H1 (cell line): ENCODE data around the gene SAMD14. TPM values are rescaled to one million over a fixed set of nuclear protein-coding genes. Genes with fewer than 3 reads are reported as not detected.

Source experiments
- CTCF ChIA-PET: fragments of 300-600 bp; sonication (Branson Sonifier 250); formaldehyde crosslinking; loops from one replicate; lab custom pipeline; 2021; ENCODE audit not compliant: partially characterized antibody; lab: Charles Lee
- POLR2A ChIA-PET: fragments of 300-600 bp; sonication (Branson Sonifier 250); formaldehyde crosslinking; loops from one replicate; lab custom pipeline; 2021; ENCODE audit warnings: inconsistent platforms; ENCODE audit not compliant: partially characterized antibody; lab: Charles Lee
- DNase-seq, 2 experiments: peaks; one replicate each; pipeline versions ENCODE4 v3.0.0 to v3.0.0-alpha.2; 2010 to 2022; ENCODE audit warnings: low spot score in 2 of 2, low read depth in 1 of 2, mixed read lengths in 1 of 2
- FAIRE-seq: peaks from 2 replicates; lab custom pipeline; 2011; peaks lifted over from hg19 to GRCh38; lab: Jason Lieb, UNC
- H2AFZ ChIP-seq: 2 replicates; pipeline ENCODE4 v1.8.1; 2012; ENCODE audit warnings: low read length, inconsistent platforms
- H2AK5ac ChIP-seq: 2 replicates; pipeline ENCODE4 v1.6.1; 2013; ENCODE audit warnings: low read depth, low read length
- H2BK120ac ChIP-seq: replicated peaks from 2 replicates; pipeline ENCODE3; 2013; ENCODE audit warnings: low read depth, low read length, inconsistent platforms
- H2BK12ac ChIP-seq: 2 replicates; pipeline ENCODE4 v1.6.1; 2013; ENCODE audit warnings: low read depth, low read length
- H2BK15ac ChIP-seq: 2 replicates; pipeline ENCODE4 v1.6.1; 2013; ENCODE audit warnings: low read length
- H2BK20ac ChIP-seq: 2 replicates; pipeline ENCODE4 v1.6.1; 2013; ENCODE audit warnings: low read length
- H2BK5ac ChIP-seq: 2 replicates; pipeline ENCODE4 v1.6.1; 2013; ENCODE audit warnings: low read depth, low read length
- H3K14ac ChIP-seq: 2 replicates; pipeline ENCODE4 v1.6.1; 2013; ENCODE audit warnings: inconsistent platforms; ENCODE audit not compliant: insufficient read length
- H3K18ac ChIP-seq: 2 replicates; pipeline ENCODE4 v1.6.1; 2013; ENCODE audit warnings: low read length; ENCODE audit errors: extremely low read depth
- H3K23ac ChIP-seq: 2 replicates; pipeline ENCODE4 v1.6.1; 2013; ENCODE audit warnings: inconsistent platforms; ENCODE audit not compliant: insufficient read length
- H3K23me2 ChIP-seq: 2 replicates; pipeline ENCODE4 v1.6.1; 2013; ENCODE audit warnings: low read depth, low read length
- H3K27ac ChIP-seq: 2 replicates; pipeline ENCODE4 v1.6.1; 2011; ENCODE audit warnings: low read depth, low read length, inconsistent platforms
- H3K27me3 ChIP-seq, 4 experiments: replicated peaks in 1 of 4; 1 replicate in 1 of 4; 2 replicates in 3 of 4; pipeline versions ENCODE4 v1.6.1 to v1.8.1; 2011 to 2013; ENCODE audit warnings: low read length in 3 of 4, mild to moderate bottlenecking in 3 of 4, inconsistent platforms in 2 of 4, mixed read lengths in 2 of 4, moderate library complexity in 1 of 4; ENCODE audit not compliant: control insufficient read depth in 3 of 4, insufficient read depth in 3 of 4; ENCODE audit errors: extremely low read depth in 1 of 4
- H3K36me3 ChIP-seq, 4 experiments: 2 replicates each; pipeline versions ENCODE4 v1.6.1 to v1.8.1; 2011 to 2013; ENCODE audit warnings: mild to moderate bottlenecking in 4 of 4, low read length in 3 of 4, moderate library complexity in 2 of 4, control low read depth in 1 of 4, inconsistent platforms in 1 of 4; ENCODE audit not compliant: insufficient read depth in 4 of 4, control insufficient read depth in 2 of 4
- H3K4ac ChIP-seq: replicated peaks from 2 replicates; pipeline ENCODE3; 2013; ENCODE audit warnings: low read length, low read depth, mixed read lengths, inconsistent platforms; ENCODE audit not compliant: insufficient read length
- H3K4me1 ChIP-seq, 4 experiments: replicated peaks in 1 of 4; 1 replicate in 1 of 4; 2 replicates in 3 of 4; pipeline versions ENCODE4 v1.6.1 to v1.8.1; 2011 to 2013; ENCODE audit warnings: low read length in 3 of 4, inconsistent platforms in 2 of 4, mixed read lengths in 1 of 4; ENCODE audit not compliant: insufficient read depth in 4 of 4, control insufficient read depth in 3 of 4
- H3K4me2 ChIP-seq, 2 experiments: 2 replicates each; pipeline versions ENCODE4 v1.6.1 to v1.8.1; 2011 to 2013; ENCODE audit warnings: low read depth in 2 of 2, low read length in 2 of 2, control low read depth in 1 of 2, inconsistent platforms in 1 of 2, mild to moderate bottlenecking in 1 of 2; ENCODE audit not compliant: insufficient read depth in 1 of 2
- H3K4me3 ChIP-seq, 4 experiments: fragments of 200-600, 300-600 bp in 1 of 4; sonication (generic), shearing (Covaris generic), sonication (Bioruptor Twin) in 1 of 4; 2 replicates each; pipeline versions ENCODE4 v1.5.1 to v1.8.1; 2011 to 2016; ENCODE audit warnings: low read length in 4 of 4, low read depth in 3 of 4, control low read depth in 2 of 4, inconsistent platforms in 2 of 4, mild to moderate bottlenecking in 2 of 4, mixed read lengths in 1 of 4, moderate library complexity in 1 of 4; ENCODE audit not compliant: insufficient read depth in 2 of 4; ENCODE audit errors: extremely low read depth in 1 of 4
- H3K56ac ChIP-seq: replicated peaks from 2 replicates; pipeline ENCODE3; 2013; ENCODE audit warnings: low read depth, mild to moderate bottlenecking, mixed read lengths, low read length, inconsistent platforms; ENCODE audit not compliant: insufficient read length
- H3K79me1 ChIP-seq: 2 replicates; pipeline ENCODE4 v1.6.1; 2013; ENCODE audit warnings: low read depth, low read length, control low read depth
- H3K79me2 ChIP-seq, 2 experiments: 2 replicates each; pipeline versions ENCODE4 v1.6.1 to v1.8.1; 2012 to 2013; ENCODE audit warnings: low read length in 2 of 2, mild to moderate bottlenecking in 2 of 2, inconsistent platforms in 1 of 2; ENCODE audit not compliant: insufficient read depth in 2 of 2, control insufficient read depth in 1 of 2
- H3K9ac ChIP-seq, 4 experiments: replicated peaks in 1 of 4; 1 replicate in 1 of 4; 2 replicates in 3 of 4; pipeline versions ENCODE4 v1.6.1 to v1.8.1; 2011 to 2013; ENCODE audit warnings: low read depth in 3 of 4, low read length in 3 of 4, control low read depth in 2 of 4, mild to moderate bottlenecking in 2 of 4, moderate library complexity in 2 of 4, inconsistent platforms in 1 of 4; ENCODE audit errors: extremely low read depth in 1 of 4
- H3K9me3 ChIP-seq, 2 experiments: 2 replicates each; pipeline versions ENCODE4 v1.6.1 to v1.8.1; 2012 to 2013; ENCODE audit warnings: mild to moderate bottlenecking in 2 of 2, moderate library complexity in 2 of 2, control low read depth in 1 of 2, inconsistent platforms in 1 of 2, low read depth in 1 of 2, low read length in 1 of 2, mixed read lengths in 1 of 2; ENCODE audit not compliant: insufficient read depth in 2 of 2
- H4K20me1 ChIP-seq, 2 experiments: replicated peaks in 1 of 2; 2 replicates each; pipeline versions ENCODE3 to v1.8.1; 2011 to 2013; ENCODE audit warnings: inconsistent platforms in 2 of 2, low read length in 2 of 2, mild to moderate bottlenecking in 1 of 2; ENCODE audit not compliant: insufficient read depth in 2 of 2, control insufficient read depth in 1 of 2
- H4K5ac ChIP-seq: 2 replicates; pipeline ENCODE4 v1.6.1; 2013; ENCODE audit warnings: low read length, low read depth, mixed read lengths, inconsistent platforms; ENCODE audit not compliant: insufficient read length
- H4K8ac ChIP-seq: 2 replicates; pipeline ENCODE4 v1.8.0; 2013; ENCODE audit warnings: mild to moderate bottlenecking, moderate library complexity, low read length, inconsistent platforms; ENCODE audit not compliant: insufficient read depth; ENCODE audit errors: extremely low read depth
- H4K91ac ChIP-seq: replicated peaks from 2 replicates; pipeline ENCODE3; 2013; ENCODE audit warnings: low read length, mixed read lengths, inconsistent platforms; ENCODE audit not compliant: insufficient read length
- BRCA1 ChIP-seq: IDR thresholded peaks from 2 replicates; pipeline ENCODE4 v1.6.1; 2012; ENCODE audit warnings: low read depth, low read length, improper control_type of control experiment
- CEBPB ChIP-seq: IDR thresholded peaks from 2 replicates; pipeline ENCODE4 v1.6.1; 2012; ENCODE audit warnings: low read depth, low read length
- SRF ChIP-seq: IDR thresholded peaks from 2 replicates; pipeline ENCODE4 v1.6.1; 2011; ENCODE audit warnings: mild to moderate bottlenecking, low read depth, low read length, moderate library complexity
- WGBS, 2 experiments: shearing (Covaris generic) in 1 of 2; methylation state at CpG; one replicate each; pipeline versions ENCODE4 v1.1.6 to v1.1.7; 2013 to 2015; ENCODE audit warnings: low lambda C conversion rate in 2 of 2, mixed read lengths in 2 of 2, inconsistent platforms in 1 of 2, low coverage in 1 of 2, missing lambda C conversion rate in 1 of 2; ENCODE audit not compliant: insufficient replicate concordance in 2 of 2, insufficient coverage in 1 of 2, insufficient read length in 1 of 2; ENCODE audit errors: extremely low coverage in 1 of 2, missing lambda C conversion rate in 1 of 2; 5-methylcytosine and 5-hydroxymethylcytosine counted together
- polyA plus RNA-seq, 7 experiments: library from polyadenylated mRNA; depleted of rRNA in 3 of 7; stranded (reverse) in 5 of 7; unstranded in 2 of 7; fragments of >200 nt in 5 of 7; fragments of 200-250 nt in 2 of 7; gene quantifications; 1 replicate in 5 of 7; 2 replicates in 1 of 7; 4 replicates in 1 of 7; pipeline versions ENCODE4 v1.2.1 to v1.2.3, GENCODE V29; 2011 to 2013; ENCODE audit warnings: missing spikeins in 2 of 7, mixed read lengths in 2 of 7
- total RNA-seq: library from RNA; stranded (reverse); fragmentation: NEBNext Ultra II Directional; extraction: Animal tissue kit (Norgen Biotek cat#: 25700); gene quantifications from 2 replicates; pipeline ENCODE4 v1.2.1, GENCODE V29; 2021

SAMD14 gene
- total and polyA plus RNA-seq, 2 of the 8 experiments (the other 6 are each of a cell fraction or from before 2014, with no cell fraction given) = 5.7 to 5.8 TPM

DNA sequence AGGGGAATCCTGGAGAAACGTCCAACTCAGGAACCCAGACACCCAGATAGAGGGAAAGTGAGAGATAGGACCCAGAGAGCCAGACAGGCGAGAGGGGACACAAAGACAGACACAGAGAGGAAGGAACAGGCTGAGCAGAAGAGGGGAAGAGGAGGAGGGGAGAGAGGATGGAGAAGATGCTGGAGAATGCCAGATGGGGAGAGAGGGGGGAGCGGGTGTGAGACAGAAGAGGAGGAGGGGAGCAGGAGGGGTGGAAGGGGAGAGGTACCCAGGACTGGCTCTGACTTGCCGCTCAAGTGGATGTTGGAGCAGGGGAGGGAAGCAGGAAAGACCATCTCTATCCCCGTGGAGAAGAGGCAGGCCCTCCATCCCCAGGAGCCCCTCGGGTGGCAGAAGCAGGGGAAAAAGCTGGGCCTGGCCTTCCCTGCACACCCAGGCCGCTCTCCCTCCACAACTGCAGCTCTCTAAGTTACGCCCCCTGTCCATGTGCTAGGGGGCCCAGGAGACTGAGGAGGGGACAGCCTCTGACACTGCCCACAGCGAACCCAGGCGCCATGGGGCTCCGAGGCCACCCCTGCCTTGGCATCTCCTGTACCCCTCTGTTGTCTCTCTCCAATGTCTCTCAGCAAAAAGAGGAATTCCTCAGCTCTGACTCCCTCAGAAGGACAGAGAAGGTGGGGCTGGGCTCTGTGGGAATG lies 15.7 kb upstream of the SAMD14 start:
- FAIRE-seq (no peak), DNase-seq (no peak)
- no peak overlapping the region; the same call in 1 of the 2 replicates for H4K8ac ChIP-seq
- no peak overlapping the region for H3K56ac ChIP-seq
- H3K4me3 ChIP-seq = no peak overlapping the region
- no peak overlapping the region for H3K9ac ChIP-seq
- no peak overlapping the region for H2BK120ac ChIP-seq
- H4K5ac ChIP-seq = no peak overlapping the region
- no peak overlapping the region for H3K23ac ChIP-seq
- peaks cover 0 to 28% (median 12%) of the 10 kb centered on the region in 4 experiments; a peak in 6 of 7 replicates for H3K4me1 ChIP-seq
- TF ChIP-seq CEBPB (no peak), BRCA1 (no peak), SRF (no peak)
- H4K20me1 ChIP-seq = peaks cover 9 to 16% of the 10 kb centered on the region in 2 experiments
- CTCF ChIA-PET = interaction anchor here (0.6 to 21.6 kb wide), 22 partner anchors 3 to 184 kb away, joined by 3 to 299 read pairs (median 6); partner anchors contain the start of genes ITGA3, PDK2, PPP1R9B and SAMD14
- no peak overlapping the region for H2AK5ac ChIP-seq
- no peak overlapping the region for H3K14ac ChIP-seq
- peaks cover 19% of the 10 kb centered on the region for H3K23me2 ChIP-seq
- H2BK20ac ChIP-seq = no peak overlapping the region
- H3K4ac ChIP-seq = no peak overlapping the region
- H3K4me2 ChIP-seq = no peak overlapping the region
- H3K9me3 ChIP-seq = no peaks in the 10 kb centered on the region
- H3K79me2 ChIP-seq = no peaks in the 10 kb centered on the region; a peak in 1 of 4 replicates
- no peak overlapping the region for H4K91ac ChIP-seq
- H3K36me3 ChIP-seq = peaks cover 0 to 6% (median 2%) of the 10 kb centered on the region in 4 experiments; a peak in 2 of 8 replicates
- no peak overlapping the region for H2BK5ac ChIP-seq
- H3K27ac ChIP-seq = no peak overlapping the region
- no peak overlapping the region for H2BK15ac ChIP-seq
- H2BK12ac ChIP-seq = no peak overlapping the region
- no peak overlapping the region for H2AFZ ChIP-seq
- 84% methylated on average over 8 of the region's 11 CpGs; no CpG with 5 or more reads in 1 of the 2 experiments for whole genome bisulfite sequencing, 2 experiments
- POLR2A ChIA-PET = interaction anchor here (0.6 to 1.5 kb wide), 5 partner anchors 9 to 1839 kb away, joined by 3 to 4 read pairs (median 4); partner anchors contain the start of gene XYLT2
- no peak overlapping the region for H3K18ac ChIP-seq
- peaks cover 2 to 17% (median 15%) of the 10 kb centered on the region in 4 experiments; a peak in 6 of 7 replicates for H3K27me3 ChIP-seq
- peaks cover 8% of the 10 kb centered on the region for H3K79me1 ChIP-seq
